Measurements from ENCODE around the gene SERPINA4.

- TF ChIP-seq CTCF (conservative IDR thresholded peaks at IDR 0.05 in 1 of 2, IDR thresholded peaks at IDR 0.05 in 1 of 2; ENCODE audit: low read depth in 1 of 2, low read length in 2 of 2) (no peak), EZH2 (IDR thresholded peaks at IDR 0.05; ENCODE audit: low read length, missing control alignments) (no peak)
Measured at GRCh38 chr14:94522115-94522724, 39.0 kb upstream of the SERPINA4 start.

All from fibroblast of lung (primary cell).